Thyroid gland (tissue), 4 donors: ENCODE results near the gene RASGRF1. TPM values are rescaled to one million over a fixed set of nuclear protein-coding genes. Genes with fewer than 3 reads are reported as not detected.

Experiments
- DNase-seq, 2 donors: peaks; one replicate each; pipeline ENCODE4 v3.0.0-alpha.2; 2019
- H3K27ac ChIP-seq, 3 donors: fragments of 200-600 bp; sonication (generic); 1 replicate in 2 of 3; 2 replicates in 1 of 3; pipeline ENCODE4 v1.5.1; 2016 to 2019; ENCODE audit warnings: mild to moderate bottlenecking in 1 of 3, moderate library complexity in 1 of 3
- H3K27me3 ChIP-seq: fragments of 200-600 bp; sonication (generic); one replicate; pipeline ENCODE4 v1.5.1; 2019
- H3K36me3 ChIP-seq, 2 donors: fragments of 200-600 bp; sonication (generic); one replicate each; pipeline ENCODE4 v1.5.1; 2016 to 2019
- H3K4me1 ChIP-seq, 2 donors: fragments of 200-600 bp; sonication (generic); one replicate each; pipeline ENCODE4 v1.5.1; 2017 to 2019
- H3K4me3 ChIP-seq, 3 donors: fragments of 200-600 bp; sonication (generic); replicated peaks in 1 of 3; 1 replicate in 2 of 3; 2 replicates in 1 of 3; pipeline ENCODE4 v1.5.1; 2016; ENCODE audit warnings: mild to moderate bottlenecking in 1 of 3
- H3K9me3 ChIP-seq: fragments of 200-600 bp; sonication (generic); one replicate; pipeline ENCODE4 v1.5.1; 2017
- CTCF ChIP-seq, 6 experiments: fragments of 200-600 bp in 3 of 6; fragments of 450-650 bp in 3 of 6; sonication (generic) in 3 of 6; IDR thresholded peaks; one replicate each; pipeline ENCODE4 v1.5.1; 2016 to 2019; ENCODE audit warnings: antibody characterized with exemption in 6 of 6, mild to moderate bottlenecking in 2 of 6, inconsistent platforms in 1 of 6, moderate library complexity in 1 of 6
- POLR2A ChIP-seq, 2 donors: fragments of 450-650 bp; IDR thresholded peaks; one replicate each; pipeline ENCODE4 v1.6.1; 2017; ENCODE audit warnings: antibody characterized with exemption in 2 of 2, mild to moderate bottlenecking in 2 of 2, moderate library complexity in 1 of 2
- WGBS, 2 donors: methylation state at CpG; one replicate each; pipeline ENCODE4 v1.1.5; 2017; 5-methylcytosine and 5-hydroxymethylcytosine counted together
- intact Hi-C: fragments of 100-400 bp; cut with DNase I; formaldehyde crosslinking; loops from one replicate; pipeline ENCODE4 v1.15.1; 2023
- total RNA-seq, 4 donors: library from RNA; depleted of rRNA; stranded (reverse); fragments of >200 nt; gene quantifications; one replicate each; pipeline ENCODE4 v1.2.3, GENCODE V29; 2016

RASGRF1 gene
- total RNA-seq, 4 donors from 2014 or later: 0.40 TPM; not detected in 3

- Histone ChIP-seq H3K27ac (no peak overlapping the region), H3K36me3 (peaks cover 11 to 18% of the 10 kb centered on the region in 2 donors), H3K27me3 (no peaks in the 10 kb centered on the region), H3K4me3 (no peak overlapping the region), H3K9me3 (no peaks in the 10 kb centered on the region), H3K4me1 (no peaks in the 10 kb centered on the region)
- intact Hi-C loops: no loop called here
- whole genome bisulfite sequencing, 2 donors: 90 to 94% methylated on average over 6 to 7 of the region's 7 CpGs
- no peak for DNase-seq
- TF ChIP-seq CTCF (IDR thresholded peaks at IDR 0.05): no peak
- TF ChIP-seq POLR2A (IDR thresholded peaks at IDR 0.05): no peak
These were observed 168.1 kb downstream of the RASGRF1 start for GRCh38 chr15:78922527-78922926.

GRCh38 chr15:78921940-78922339 is 168.6 kb downstream of the RASGRF1 start:
- intact Hi-C loops: no loop called here
- no peak overlapping the region for H3K27ac ChIP-seq

GRCh38 chr15:78921517-78921916 is 169.1 kb downstream of the RASGRF1 start:
- Histone ChIP-seq H3K4me1 (peaks cover 4 to 5% of the 10 kb centered on the region in 2 donors), H3K36me3 (peaks cover 11 to 18% of the 10 kb centered on the region in 2 donors), H3K27me3 (no peaks in the 10 kb centered on the region), H3K4me3 (no peak overlapping the region), H3K27ac (no peak overlapping the region), H3K9me3 (no peaks in the 10 kb centered on the region)
- TF ChIP-seq CTCF (IDR thresholded peaks at IDR 0.05): no peak
- TF ChIP-seq POLR2A (IDR thresholded peaks at IDR 0.05): no peak
- WGBS, 2 donors: 83 to 87% methylated on average over 6 of the region's 6 CpGs
- intact Hi-C loops: no loop called here
- no peak for DNase-seq

More at GRCh38 chr15:78921940-78922339, 168.6 kb downstream of the RASGRF1 start:
- Histone ChIP-seq H3K4me3 (no peak overlapping the region), H3K27me3 (no peaks in the 10 kb centered on the region), H3K4me1 (peaks cover 1 to 2% of the 10 kb centered on the region in 2 donors), H3K9me3 (no peaks in the 10 kb centered on the region), H3K36me3 (peaks cover 11 to 18% of the 10 kb centered on the region in 2 donors)
- TF ChIP-seq CTCF (IDR thresholded peaks at IDR 0.05) (no peak), POLR2A (IDR thresholded peaks at IDR 0.05) (no peak)
- no peak for DNase-seq
- 96 to 97% methylated on average over 14 of the region's 14 CpGs for WGBS, 2 donors

GRCh38 chr15:78917888-78918287 is 172.7 kb downstream of the RASGRF1 start:
- Histone ChIP-seq H3K27ac (no peak overlapping the region), H3K36me3 (peaks cover 11 to 18% of the 10 kb centered on the region in 2 donors), H3K4me3 (no peak overlapping the region), H3K9me3 (no peaks in the 10 kb centered on the region), H3K4me1 (peaks cover 4 to 29% of the 10 kb centered on the region in 2 donors), H3K27me3 (no peaks in the 10 kb centered on the region)
- 91 to 92% methylated on average over 2 to 4 of the region's 4 CpGs for WGBS, 2 donors
- intact Hi-C loops: no loop called here
- no peak for DNase-seq
- TF ChIP-seq POLR2A (IDR thresholded peaks at IDR 0.05) (no peak), CTCF (IDR thresholded peaks at IDR 0.05) (no peak)

- Histone ChIP-seq H3K27me3 (no peaks in the 10 kb centered on the region), H3K4me3 (no peak overlapping the region), H3K36me3 (peaks cover under 1 to 6% of the 10 kb centered on the region in 2 donors), H3K9me3 (no peaks in the 10 kb centered on the region), H3K4me1 (peaks cover 4 to 29% of the 10 kb centered on the region in 2 donors), H3K27ac (peak overlapping the region in 1 of 3 donors; percentile 36)
- WGBS, 2 donors: 86% methylated on average over 4 of the region's 4 CpGs
- no peak for DNase-seq
- intact Hi-C loops: no loop called here
- TF ChIP-seq POLR2A (IDR thresholded peaks at IDR 0.05) (no peak), CTCF (IDR thresholded peaks at IDR 0.05) (no peak)
These were observed 174.5 kb downstream of the RASGRF1 start for GRCh38 chr15:78916088-78916487.
